ENCODE results near the gene CAPN15. TPM values are rescaled to one million over a fixed set of nuclear protein-coding genes. Genes with fewer than 3 reads are reported as not detected.

Gene CAPN15
- total and polyA plus RNA-seq, 3 donors from 2014 or later: 48.0 to 115 (median 108) TPM

GRCh38 chr16:543301-544164 is 16.0 kb downstream of the CAPN15 start:
- Histone ChIP-seq H3K27me3 (no peaks in the 10 kb centered on the region), H3K4me3 (no peak overlapping the region), H3K9me3 (no peaks in the 10 kb centered on the region), H3K27ac (no peak overlapping the region), H3K36me3 (ENCODE audit: low read depth, missing control alignments) (no peaks in the 10 kb centered on the region), H3K4me1 (no peaks in the 10 kb centered on the region)
- no peak for DNase-seq
- intact Hi-C loops (cut with DNase I; ENCODE audit: low total_unique reads): no loop called here
- 89 to 93% methylated on average over 14 to 45 of the region's 51 CpGs for WGBS, 2 donors
- no peak for TF ChIP-seq POLR2A (IDR thresholded peaks at IDR 0.05)
- no peak for TF ChIP-seq CTCF (IDR thresholded peaks at IDR 0.05)

GRCh38 chr16:544517-544916 is 17.0 kb downstream of the CAPN15 start:
- Histone ChIP-seq H3K36me3 (ENCODE audit: low read depth, missing control alignments) (no peaks in the 10 kb centered on the region), H3K4me3 (no peak overlapping the region), H3K4me1 (no peaks in the 10 kb centered on the region), H3K27ac (no peak overlapping the region), H3K9me3 (no peaks in the 10 kb centered on the region), H3K27me3 (no peaks in the 10 kb centered on the region)
- TF ChIP-seq POLR2A (IDR thresholded peaks at IDR 0.05) (no peak), CTCF (IDR thresholded peaks at IDR 0.05) (no peak)
- intact Hi-C loops (cut with DNase I; ENCODE audit: low total_unique reads): no loop called here
- DNase-seq: no peak
- 64 to 86% methylated on average over 28 to 46 of the region's 46 CpGs for WGBS, 2 donors

- TF ChIP-seq POLR2A (IDR thresholded peaks at IDR 0.05): no peak
- TF ChIP-seq CTCF (IDR thresholded peaks at IDR 0.05): peak; percentile 58 to 70 (median 68)
- H3K27ac ChIP-seq: no peak overlapping the region
- intact Hi-C loops (cut with DNase I; ENCODE audit: low total_unique reads): no loop called here
- 69 to 81% methylated on average over 28 to 60 of the region's 60 CpGs for WGBS, 2 donors
- no peaks in the 10 kb centered on the region for H3K4me1 ChIP-seq
- no peaks in the 10 kb centered on the region for H3K36me3 ChIP-seq (ENCODE audit: low read depth, missing control alignments)
- DNase-seq: peak; percentile 84
- no peaks in the 10 kb centered on the region for H3K9me3 ChIP-seq
- no peaks in the 10 kb centered on the region for H3K27me3 ChIP-seq
- no peak overlapping the region for H3K4me3 ChIP-seq
These were observed 19.6 kb downstream of the CAPN15 start for GRCh38 chr16:546909-547770.

GRCh38 chr16:548586-548985 is 21.1 kb downstream of the CAPN15 start:
- DNase-seq: no peak
- Histone ChIP-seq H3K27ac (no peak overlapping the region), H3K9me3 (no peaks in the 10 kb centered on the region), H3K4me1 (no peaks in the 10 kb centered on the region), H3K4me3 (no peak overlapping the region), H3K27me3 (no peaks in the 10 kb centered on the region), H3K36me3 (ENCODE audit: low read depth, missing control alignments) (no peaks in the 10 kb centered on the region)
- 93 to 100% methylated on average over 4 to 17 of the region's 21 CpGs for WGBS, 2 donors
- TF ChIP-seq POLR2A (IDR thresholded peaks at IDR 0.05): no peak
- no peak for TF ChIP-seq CTCF (IDR thresholded peaks at IDR 0.05)
- intact Hi-C loops (cut with DNase I; ENCODE audit: low total_unique reads): no loop called here

Data from testis (tissue), 3 donors.